GM21423 (cell line): ENCODE data around the gene FLT3.
"Not testable (repeated sequence)": the region's sequence is repeated elsewhere in the genome, so short reads cannot be mapped to it uniquely, and the experiment has no call there.

Experiments
- ATAC-seq: cut with Tn5 transposase; IDR thresholded peaks from one replicate; pipeline ENCODE4 v1.9.1; 2021; ENCODE audit warnings: mild to moderate bottlenecking, moderate library complexity; ENCODE audit not compliant: unreplicated experiment

The FLT3 gene

DNA sequence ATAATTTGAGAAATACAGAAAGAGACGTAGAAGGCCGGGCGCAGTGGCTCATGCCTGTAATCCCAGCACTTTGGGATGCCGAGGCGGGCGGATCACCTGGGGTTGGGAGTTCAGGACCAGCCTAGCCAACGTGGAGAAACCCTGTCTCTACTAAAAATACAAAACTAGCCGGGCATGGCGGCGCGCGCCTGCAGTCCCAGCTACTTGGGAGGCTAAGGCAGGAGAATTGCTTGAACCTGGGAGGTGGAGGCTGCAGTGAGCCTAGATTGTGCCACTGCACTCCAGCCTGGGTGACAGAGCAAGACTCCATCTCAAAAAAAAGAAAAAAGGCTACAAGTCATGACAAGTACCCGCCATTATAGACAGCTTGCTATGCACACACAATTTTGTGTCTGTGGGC lies 95.4 kb downstream of the FLT3 start:
- ATAC-seq, result not testable (repeated sequence)

DNA sequence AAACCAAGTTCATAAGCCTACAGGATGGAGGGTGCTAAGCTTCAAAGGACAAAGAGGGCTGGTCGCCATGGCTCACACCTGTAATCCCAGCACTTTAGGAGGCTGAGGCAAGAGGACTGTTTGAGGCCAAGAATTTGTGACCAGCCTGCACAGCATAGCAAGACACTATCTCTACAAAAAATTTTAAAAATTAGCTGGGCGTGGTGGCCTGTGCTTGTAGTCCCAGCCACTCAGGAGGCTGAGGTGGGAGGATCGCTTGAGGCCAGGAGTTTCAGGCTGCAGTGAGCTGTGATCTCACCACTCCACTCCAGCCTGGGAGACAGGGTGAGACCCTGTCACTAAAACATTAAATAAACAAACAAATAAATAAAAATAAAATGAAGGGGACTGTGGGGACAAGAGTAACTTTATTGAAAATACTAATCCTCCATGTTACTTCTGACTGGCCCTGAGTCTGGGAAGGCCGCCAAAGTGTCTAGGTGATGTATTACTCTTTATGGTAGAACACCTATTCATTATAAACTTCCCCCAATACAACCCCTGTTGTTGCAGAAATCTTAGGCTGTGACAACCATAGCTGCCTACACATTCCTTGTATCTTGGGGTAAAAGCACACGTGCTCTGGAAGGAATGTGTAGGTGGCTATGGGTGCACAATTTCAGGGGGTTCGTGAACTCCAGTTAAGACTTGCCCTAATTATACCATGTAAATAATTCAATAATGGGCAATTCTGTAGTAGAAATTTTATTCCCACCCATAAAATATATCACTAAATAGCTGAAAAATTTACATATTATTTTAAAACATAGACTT lies 97.3 kb downstream of the FLT3 start:
- ATAC-seq, result no peak

DNA sequence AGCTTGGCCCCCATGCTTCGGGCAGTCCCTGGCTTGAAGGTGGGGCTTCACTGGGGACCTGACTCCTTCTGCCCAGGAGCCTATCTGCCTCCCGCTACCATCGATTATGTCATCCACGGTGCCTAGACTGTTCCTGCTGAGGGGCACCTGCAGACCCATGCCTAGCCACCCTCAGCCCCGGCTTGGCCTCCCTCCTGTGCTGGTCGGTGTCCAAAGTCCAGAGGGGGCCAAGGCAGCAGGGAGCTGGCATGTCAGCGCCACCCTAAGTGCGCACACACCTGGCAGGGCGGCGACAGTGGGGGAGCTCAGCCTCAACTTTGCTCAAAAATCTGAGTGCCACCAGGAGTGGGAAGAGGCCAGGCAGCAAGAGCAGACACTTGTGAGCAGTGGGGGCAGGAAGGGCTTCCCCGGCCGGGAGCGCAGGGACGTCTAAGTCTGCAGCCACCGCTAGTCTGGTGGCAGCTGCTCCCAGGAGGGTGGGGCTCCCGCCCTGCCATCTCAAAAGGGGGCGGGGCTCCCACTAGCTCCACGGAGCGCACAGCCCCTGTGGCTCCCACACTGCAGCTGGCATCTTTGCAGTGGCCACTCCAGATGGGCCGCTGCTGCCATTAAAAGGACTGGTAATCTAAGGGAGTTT lies 98.4 kb downstream of the FLT3 start:
- ATAC-seq, result no peak

DNA sequence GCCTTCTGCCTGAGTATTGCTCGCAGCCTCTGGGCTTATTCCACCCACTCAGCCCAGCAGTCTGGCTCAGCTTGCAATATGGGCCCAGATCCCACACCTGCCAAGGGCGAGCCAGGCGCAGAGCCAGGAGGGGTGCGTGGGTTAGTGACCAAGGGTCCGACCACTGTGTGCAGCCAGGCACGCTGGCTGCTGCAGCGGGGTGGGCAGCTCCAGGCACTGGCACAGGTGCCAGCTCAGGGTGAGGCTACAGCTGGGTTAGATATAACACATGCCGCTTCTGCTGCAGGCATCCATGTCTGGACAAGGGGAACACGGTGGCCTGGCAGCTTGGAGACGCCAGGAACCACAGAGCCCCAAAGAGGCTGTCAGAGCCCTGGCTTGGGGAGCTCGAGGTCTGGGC lies 99.3 kb downstream of the FLT3 start:
- no peak for ATAC-seq

DNA sequence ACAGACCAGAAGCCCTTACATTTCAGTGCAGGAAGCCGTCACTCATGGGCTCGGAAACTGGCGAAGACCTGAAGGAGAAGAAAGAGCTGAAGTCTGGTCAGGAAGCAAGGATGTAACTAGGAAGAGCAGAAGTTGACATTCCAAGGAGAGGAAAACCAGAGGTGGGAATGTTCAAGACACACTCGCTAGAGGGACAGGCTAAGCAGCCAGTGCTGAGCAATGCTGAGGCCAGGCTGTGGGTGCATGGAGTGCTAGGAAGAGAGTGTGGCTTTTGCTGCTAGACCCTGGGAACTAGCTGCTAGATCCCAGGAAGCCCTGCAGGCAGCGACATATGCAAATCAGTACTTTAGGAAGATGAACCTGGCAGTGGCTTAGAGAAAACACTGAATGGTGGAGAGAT lies 99.8 kb downstream of the FLT3 start:
- ATAC-seq, result no peak

DNA sequence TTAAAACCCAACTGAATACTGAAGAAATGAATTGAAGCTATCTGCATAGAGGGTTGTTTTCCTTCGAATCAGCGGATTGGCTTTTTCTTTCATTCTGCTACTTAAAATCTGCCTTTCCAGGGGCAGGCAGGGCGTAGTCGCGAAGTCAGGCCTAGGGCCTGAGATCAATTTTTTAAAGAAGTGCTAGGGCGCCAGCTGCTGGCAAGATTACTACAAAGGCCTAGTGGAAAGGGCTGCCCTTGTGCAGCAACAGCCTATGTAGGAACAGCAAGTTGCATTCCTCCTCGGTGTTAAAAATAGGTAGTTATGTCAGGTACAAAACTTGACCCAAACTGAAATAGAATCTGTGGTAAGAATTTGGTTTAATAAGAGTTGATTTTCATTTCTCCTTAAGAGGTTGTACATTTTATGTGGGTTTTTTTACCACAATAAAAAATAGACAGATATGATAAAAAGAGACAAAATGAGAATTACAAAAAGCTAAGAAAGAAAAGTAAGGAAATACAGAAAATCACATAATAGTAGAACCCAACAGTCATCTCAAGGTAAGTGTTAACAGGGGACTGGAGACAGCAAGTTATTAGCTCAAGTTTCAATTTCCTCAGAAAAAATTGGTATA lies 102.4 kb downstream of the FLT3 start:
- no peak for ATAC-seq

DNA sequence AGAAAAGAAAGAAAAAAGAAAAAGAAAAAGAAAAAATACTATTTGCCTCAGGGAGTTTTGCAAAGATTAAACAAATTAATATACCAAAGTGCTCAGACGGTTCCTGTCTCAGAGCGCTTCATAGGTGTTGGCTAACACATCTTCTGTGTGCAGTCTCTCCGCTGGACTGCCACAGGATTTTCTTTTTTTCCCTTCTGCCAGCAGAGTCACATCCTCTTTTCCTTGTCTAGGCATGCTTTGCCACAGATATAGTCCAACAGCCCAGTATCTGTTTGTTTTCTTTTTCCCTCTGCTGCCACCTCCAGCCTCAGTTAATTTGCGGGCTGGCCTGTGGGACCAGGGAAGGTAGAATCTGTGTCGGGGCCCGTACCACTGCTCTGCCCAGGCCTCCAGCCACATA lies 108.5 kb downstream of the FLT3 start:
- ATAC-seq, result no peak

DNA sequence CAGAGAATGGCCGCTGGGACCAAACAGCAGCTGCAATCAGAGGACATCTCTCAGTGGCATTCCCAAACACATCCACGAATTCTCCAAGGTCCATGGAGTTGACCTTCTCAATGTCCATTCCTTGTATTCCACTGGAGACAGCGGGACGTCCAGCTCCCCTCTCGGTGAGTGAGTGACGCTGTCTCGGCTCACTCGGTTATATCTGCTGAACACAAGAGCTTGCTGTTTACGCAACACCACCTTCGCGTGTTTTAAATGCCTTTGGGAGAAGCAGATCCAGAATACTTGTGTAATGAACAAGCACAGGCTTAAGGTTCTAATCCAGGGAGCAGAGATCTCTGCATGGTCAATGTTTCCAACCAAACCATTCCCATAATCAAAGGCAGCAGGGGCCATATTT lies 111.9 kb downstream of the FLT3 start, which contains the start of gene URAD:
Gene URAD, minus strand, starts transcription at position 174 of the 400 bp plus-strand sequence. Its CDS starts 56 bp downstream, at position 118.
- no peak for ATAC-seq

DNA sequence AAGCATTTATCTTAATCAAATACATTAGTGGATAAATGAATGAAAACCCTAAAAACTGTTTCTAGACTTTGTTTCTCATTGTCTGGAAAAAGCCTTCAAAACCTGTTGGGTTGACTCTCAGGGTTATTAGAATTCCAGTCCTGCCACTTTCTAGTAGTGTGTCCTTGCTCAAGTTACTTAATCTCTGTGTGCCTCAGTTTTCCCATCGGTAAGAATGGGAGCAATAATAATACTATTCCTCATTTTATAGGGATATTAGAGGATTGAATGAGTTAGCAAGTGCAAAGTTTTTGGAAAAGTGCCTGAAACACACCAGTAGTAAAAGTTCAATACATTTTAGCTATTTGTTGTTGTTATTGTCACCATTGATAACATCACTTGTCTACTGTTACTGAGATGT lies 114.8 kb downstream of the FLT3 start:
- ATAC-seq, result no peak

DNA sequence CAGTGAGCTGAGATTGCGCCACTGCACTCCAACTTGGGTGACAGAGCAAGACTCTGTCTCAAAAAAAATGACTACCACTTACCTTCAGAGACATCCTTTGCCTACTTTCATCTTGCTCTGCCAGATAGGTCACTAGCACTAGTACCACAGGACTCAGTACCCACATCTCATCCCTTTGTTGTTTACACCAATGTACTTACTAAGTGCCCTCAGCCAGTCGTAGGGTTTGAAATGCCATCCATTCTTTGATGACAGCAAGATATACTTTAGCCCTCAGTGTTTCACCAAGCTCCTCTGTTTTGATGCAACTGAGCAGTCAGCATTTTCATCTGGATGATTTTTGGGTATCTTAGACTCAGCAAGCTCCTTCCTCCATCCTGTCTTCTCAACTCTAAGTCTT lies 118.0 kb downstream of the FLT3 start:
- ATAC-seq, result no peak

DNA sequence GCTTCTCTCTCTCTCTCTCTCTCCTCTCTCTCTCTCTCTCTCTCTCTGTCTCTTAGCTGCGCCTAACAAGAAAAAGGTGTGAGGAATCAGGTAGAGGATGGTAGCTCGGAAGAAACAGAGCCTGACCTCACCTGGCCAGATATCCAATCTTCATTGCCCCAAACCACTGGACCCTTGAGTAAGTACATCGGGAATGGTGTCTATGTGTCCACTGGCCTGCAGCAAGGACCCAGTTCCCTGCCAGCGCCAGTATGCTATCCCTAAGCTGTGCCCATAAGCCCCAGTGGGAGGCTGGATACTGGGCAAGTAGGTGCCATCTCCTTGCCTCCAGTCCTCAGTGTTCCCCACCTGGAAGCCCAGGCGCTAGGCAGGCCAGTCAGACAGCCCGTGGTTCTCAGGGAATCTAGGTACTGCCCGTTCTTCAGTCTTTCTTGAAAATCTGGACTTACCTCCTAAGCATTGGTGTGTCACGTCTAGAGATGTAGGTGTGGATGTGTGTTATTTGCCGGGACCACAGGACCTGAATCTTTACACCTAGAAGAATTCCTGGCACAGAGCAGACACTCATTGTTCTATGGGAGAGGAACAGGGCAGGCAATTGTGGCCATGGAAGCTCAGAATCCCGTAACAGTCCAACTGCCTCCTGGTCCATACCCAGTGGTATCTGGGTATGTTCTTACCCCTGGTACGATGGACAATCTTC lies 119.2 kb downstream of the FLT3 start:
- ATAC-seq, result no peak

DNA sequence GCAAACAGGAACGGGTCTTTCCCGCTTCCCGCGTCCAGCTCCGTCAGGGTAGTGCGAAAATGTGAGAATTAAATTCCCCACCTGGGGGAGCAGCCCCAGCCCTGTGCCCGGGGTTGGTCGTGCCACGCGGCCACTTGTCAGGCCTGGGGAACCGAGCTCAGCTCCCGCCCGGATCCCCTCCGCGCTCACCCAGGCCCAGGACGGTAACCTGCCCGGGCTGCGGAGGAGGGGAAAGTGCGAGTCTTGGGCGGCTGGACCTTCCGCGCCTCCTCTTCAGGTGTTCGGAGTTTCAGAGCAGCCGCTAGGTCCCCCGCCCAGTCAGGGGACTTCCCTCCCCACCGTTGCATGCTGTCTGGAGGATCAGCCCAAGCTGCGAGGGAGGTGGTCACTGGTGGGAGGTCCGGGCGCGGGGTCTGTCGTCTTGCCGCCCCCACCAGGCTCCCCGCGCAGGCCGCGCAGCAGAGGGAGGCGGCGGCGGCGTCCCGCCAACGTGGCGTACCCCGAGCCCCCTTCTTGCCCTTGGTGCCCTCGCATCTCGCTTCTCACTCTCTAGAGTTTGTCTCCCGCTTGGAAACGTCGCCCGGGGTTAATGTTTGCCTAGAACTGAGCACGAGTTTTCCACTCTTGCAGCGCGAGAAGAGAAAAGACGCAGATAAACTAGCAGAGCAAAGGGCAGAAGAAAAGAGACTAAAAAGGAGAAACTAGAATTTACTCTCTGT lies 119.9 kb downstream of the FLT3 start:
- no peak for ATAC-seq

DNA sequence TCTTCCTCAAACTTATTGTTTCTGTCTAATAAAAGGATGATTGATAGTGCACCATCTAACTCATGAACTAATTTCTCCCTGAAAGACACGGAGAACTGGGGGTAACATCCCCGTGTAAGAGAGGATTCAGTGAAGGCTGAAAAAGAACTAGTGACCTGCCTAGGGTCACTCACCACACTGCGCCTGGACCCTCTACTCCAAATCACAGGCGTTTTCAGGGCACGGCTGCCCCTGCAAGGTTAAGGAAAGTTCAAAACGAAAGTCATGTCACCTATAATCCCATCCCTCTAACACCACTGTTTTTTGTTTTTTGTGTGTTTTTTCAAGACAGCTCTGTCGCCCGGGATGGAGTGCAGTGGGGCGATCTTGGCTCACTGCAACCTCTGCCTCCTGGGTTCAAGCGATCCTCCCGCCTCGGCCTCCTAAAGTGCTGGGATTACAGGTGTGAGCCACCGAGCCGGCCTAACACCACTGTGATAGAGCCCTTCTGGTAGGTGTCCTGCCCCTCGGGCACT lies 120.6 kb downstream of the FLT3 start:
- ATAC-seq, result no peak

DNA sequence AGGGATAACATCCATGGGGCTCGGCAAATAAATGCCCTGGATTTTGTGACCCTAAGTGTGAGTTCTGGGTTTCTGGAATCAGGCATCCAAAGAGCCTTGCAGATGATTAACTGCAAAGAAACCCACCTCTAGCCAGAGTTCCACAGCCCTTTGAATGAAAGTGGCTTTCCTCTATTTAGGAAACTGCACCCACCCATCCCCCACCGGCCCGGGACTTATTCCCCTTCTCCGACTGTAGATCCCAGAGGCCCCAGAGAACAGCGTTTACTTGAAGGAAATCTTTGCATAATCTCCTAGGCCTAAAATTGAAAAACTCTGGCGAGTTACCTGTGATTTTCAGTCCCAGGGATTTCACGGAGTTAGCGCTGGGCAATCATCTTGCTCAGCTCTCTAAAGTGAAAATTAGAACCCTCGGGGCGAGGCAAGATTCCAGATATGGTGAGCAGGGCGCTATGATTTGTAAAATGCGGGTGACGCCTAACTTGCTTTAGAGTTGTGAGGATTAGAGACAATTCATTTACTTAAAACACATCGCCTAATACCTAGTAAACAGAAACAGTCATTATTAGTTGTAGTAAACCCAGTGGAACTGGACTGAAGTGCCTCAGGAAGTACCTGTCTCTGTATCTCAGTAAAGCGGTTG lies 121.3 kb downstream of the FLT3 start:
- ATAC-seq, result no peak

DNA sequence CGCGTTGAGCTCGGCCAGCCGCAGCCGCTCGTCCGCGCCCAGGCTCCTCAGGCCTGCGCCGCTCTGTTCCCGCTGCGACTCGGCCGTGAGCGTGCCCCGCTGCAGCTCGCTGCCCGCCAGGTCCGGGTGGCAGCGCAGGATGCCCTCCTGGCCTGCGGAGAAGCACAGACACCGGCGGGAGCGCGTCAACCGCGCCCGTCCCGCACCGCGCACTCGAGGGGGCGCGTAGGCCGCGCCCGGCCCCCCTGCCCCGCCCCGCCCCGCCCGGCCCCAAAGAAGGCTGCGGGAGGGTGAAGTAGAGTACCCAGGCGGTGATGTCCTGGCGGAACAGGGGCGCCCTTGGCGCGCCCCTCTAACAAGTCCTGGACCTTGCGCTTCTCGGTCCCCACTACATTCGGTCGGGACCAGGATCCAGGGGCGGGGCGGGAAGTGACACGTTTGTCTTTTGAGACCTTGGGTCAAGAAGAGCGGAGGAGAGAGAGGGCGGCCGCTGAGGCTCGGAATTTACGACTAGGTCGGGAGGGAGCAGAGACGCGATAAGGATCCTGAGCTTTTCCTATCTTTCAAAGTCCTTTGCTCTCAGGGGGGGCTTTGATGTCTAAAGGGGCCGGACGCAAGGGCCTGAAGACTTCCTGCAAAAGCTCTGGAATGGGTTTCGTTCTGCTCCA lies 121.9 kb downstream of the FLT3 start:
- no peak for ATAC-seq

DNA sequence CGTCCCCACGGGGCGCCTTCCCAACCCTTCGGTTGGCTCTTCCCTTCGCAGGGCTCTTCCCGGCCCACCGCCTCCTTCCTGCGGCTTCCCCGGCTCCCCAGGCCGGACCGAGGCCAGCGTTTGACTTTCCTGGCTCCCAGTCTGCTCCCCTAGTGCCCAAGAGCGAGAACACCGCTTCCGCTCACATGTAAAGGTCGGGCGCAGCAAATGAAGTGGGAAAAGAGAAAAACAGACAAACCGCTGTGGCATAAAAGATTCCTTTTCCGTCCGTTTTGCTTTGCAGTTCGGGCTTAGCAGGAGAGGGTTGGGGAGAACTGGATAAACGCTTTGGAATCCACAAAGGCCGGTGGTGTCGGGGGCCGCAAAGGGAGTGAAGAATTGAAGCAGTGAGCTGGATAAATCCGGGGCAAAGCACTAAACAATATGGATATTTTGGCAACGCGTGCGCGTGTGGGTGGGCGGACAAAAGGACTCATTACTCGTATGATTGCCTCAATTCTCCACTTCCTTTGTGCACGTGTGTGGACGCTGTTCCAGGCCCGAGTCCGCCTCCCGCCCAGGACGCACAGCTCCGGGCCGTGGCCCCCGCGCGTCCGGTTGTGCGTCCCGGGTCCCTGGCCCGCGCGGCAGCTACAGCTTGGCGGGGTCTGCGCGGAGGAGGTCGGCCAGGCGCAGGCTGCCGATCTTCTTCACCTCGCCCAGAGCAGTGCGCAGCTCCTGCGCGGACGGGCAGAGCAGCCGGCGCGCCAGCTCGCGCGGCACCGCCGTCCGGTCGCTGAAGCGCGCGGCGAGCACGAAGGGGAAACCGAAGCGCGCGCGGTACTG lies 122.7 kb downstream of the FLT3 start:
- no peak for ATAC-seq

DNA sequence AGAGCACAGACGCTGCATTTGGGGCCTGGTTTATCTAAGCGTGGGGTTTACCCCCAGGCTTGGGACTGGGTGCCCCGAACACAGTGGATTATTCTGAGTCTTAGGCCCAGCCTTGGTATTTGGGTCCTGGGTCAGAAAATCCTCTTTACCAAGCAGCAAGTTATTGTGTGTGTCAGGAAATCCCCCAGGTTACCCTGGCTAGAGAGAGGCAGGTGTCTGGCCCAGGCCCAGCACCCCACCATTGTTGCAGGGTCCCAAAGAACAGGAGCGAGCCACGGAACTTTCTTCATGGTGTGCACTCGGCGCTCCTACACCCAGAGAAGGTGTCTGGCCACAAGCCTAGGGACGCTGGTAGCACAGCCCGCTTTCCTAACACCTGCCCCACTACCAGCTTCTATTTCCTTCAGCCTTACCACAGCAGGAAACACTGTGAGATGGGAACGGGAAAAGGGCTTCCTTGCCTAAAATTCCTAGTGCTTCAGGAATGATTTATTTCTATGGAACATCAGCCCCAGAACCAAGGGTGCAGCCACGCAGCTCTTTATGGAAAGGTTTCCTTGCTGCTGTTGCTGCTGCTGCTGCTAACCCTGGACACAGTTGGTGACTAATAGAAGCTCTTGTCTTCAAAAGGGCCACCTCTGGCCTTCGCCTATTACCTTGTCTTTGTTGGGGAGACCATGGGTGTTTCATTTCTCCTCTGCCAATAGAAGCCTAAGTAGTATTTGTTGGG lies 123.8 kb downstream of the FLT3 start:
- no peak for ATAC-seq
